OCI-LY7 (cell line): Measurements from ENCODE around the gene TPM4. TPM values are rescaled to one million over a fixed set of nuclear protein-coding genes. Genes with fewer than 3 reads are reported as not detected.

ENCODE experiments used
- BruUV-seq: library from RNA; stranded (reverse); fragments of 400-500 nt; replicated peaks from 2 replicates; lab custom pipeline; 2021; lab: Mats Ljungman, UMichigan
- CTCF ChIA-PET: fragments of 300-600 bp; sonication (Branson Sonifier 250); formaldehyde crosslinking; loops from one replicate; lab custom pipeline; 2022; ENCODE audit warnings: antibody characterized with exemption; ENCODE audit not compliant: unreplicated experiment; lab: Charles Lee
- POLR2A ChIA-PET: fragments of 300-600 bp; sonication (Branson Sonifier 250); formaldehyde crosslinking; loops from one replicate; lab custom pipeline; 2022; ENCODE audit warnings: antibody characterized with exemption; lab: Charles Lee
- DNase-seq: peaks from one replicate; pipeline ENCODE4 v3.0.0-alpha.2; 2015; ENCODE audit warnings: low spot score
- H2AFZ ChIP-seq: fragments of 200-600 bp; sonication (generic), shearing (Covaris generic); 2 replicates; pipeline ENCODE4 v1.6.1; 2014; ENCODE audit warnings: mild to moderate bottlenecking, antibody characterized with exemption, low read length, moderate library complexity
- H3K27ac ChIP-seq: fragments of 200-600 bp; sonication (generic); 2 replicates; pipeline ENCODE4 v1.5.1; 2014; ENCODE audit warnings: mixed run types, low read depth, mild to moderate bottlenecking, moderate library complexity, low read length, inconsistent platforms; ENCODE audit not compliant: poor library complexity, severe bottlenecking
- H3K36me3 ChIP-seq: fragments of 200-600 bp; sonication (generic); 2 replicates; pipeline ENCODE4 v1.6.1; 2014; ENCODE audit warnings: mild to moderate bottlenecking, antibody characterized with exemption, low read length, moderate library complexity, mixed read lengths; ENCODE audit not compliant: insufficient read depth
- H3K4me1 ChIP-seq: fragments of 200-600 bp; sonication (generic); 2 replicates; pipeline ENCODE4 v1.5.1; 2014; ENCODE audit warnings: mild to moderate bottlenecking, low read length; ENCODE audit not compliant: insufficient read depth, poor library complexity, severe bottlenecking
- H3K4me2 ChIP-seq: fragments of 200-600 bp; sonication (generic); 2 replicates; pipeline ENCODE4 v1.6.1; 2014; ENCODE audit warnings: mild to moderate bottlenecking, low read length
- H3K4me3 ChIP-seq: fragments of 200-600 bp; sonication (generic); 2 replicates; pipeline ENCODE4 v1.5.1; 2014; ENCODE audit warnings: mild to moderate bottlenecking, low read depth, low read length; ENCODE audit not compliant: poor library complexity, severe bottlenecking
- H3K79me2 ChIP-seq: fragments of 200-600 bp; sonication (generic); 2 replicates; pipeline ENCODE4 v1.6.1; 2016; ENCODE audit warnings: low read depth, mild to moderate bottlenecking, low read length, moderate library complexity, mixed read lengths; ENCODE audit not compliant: insufficient read depth
- H3K9me2 ChIP-seq: fragments of 200-600 bp; sonication (generic); 2 replicates; pipeline ENCODE4 v1.6.1; 2016; ENCODE audit warnings: mild to moderate bottlenecking, low read length, mixed read lengths; ENCODE audit not compliant: insufficient read depth
- H3K9me3 ChIP-seq: fragments of 200-600 bp; sonication (generic); 2 replicates; pipeline ENCODE4 v1.6.1; 2014; ENCODE audit warnings: mild to moderate bottlenecking, mixed run types, low read length, mixed read lengths
- H4K20me1 ChIP-seq: fragments of 200-600 bp; sonication (generic); 2 replicates; pipeline ENCODE4 v1.6.1; 2014; ENCODE audit warnings: mild to moderate bottlenecking, antibody characterized with exemption, low read length, moderate library complexity, mixed read lengths; ENCODE audit not compliant: insufficient read depth
- CTCF ChIP-seq: fragments of 200-600 bp; sonication (generic); conservative IDR thresholded peaks from 2 replicates; pipeline ENCODE4 v1.5.1; 2014; ENCODE audit warnings: mild to moderate bottlenecking, antibody characterized with exemption, low read length, moderate library complexity, mixed read lengths
- EZH2phosphoT487 ChIP-seq: fragments of 200-600 bp; sonication (generic); IDR thresholded peaks from 2 replicates; pipeline ENCODE4 v1.6.1; 2018; ENCODE audit warnings: low read depth, borderline replicate concordance, mild to moderate bottlenecking, mixed run types, antibody characterized with exemption, low read length, moderate library complexity, mixed read lengths
- intact Hi-C: fragments of 100-400 bp; cut with micrococcal nuclease; formaldehyde crosslinking; loops from one replicate; pipeline ENCODE4 v1.10.0; 2022; ENCODE audit not compliant: unreplicated experiment
- total RNA-seq, 2 experiments: library from RNA; depleted of rRNA in 1 of 2; stranded (reverse); fragments of >200 nt in 1 of 2; shearing (Covaris generic) in 1 of 2; gene quantifications; 2 replicates each; pipeline ENCODE4 v1.2.3, GENCODE V29; 2014 to 2022

The TPM4 gene
- total RNA-seq, 2 experiments from 2014 or later: 98.1 to 111 TPM

- Histone ChIP-seq H4K20me1 (no peaks in the 10 kb centered on the region), H3K4me3 (no peak overlapping the region), H3K27ac (no peak overlapping the region), H3K79me2 (no peaks in the 10 kb centered on the region), H3K4me2 (no peak overlapping the region), H3K9me3 (0 out of 2 replicates have a peak, but pooled peaks cover 9% of the 10 kb centered on the region), H2AFZ (no peak overlapping the region), H3K36me3 (no peaks in the 10 kb centered on the region), H3K9me2 (no peaks in the 10 kb centered on the region), H3K4me1 (no peaks in the 10 kb centered on the region)
- POLR2A ChIA-PET: no interaction called here
- BruUV-seq: no TSS peak
- CTCF ChIA-PET: no interaction called here
- DNase-seq: peak; percentile 59
- intact Hi-C loops: no loop called here
- TF ChIP-seq EZH2phosphoT487: no peak
- TF ChIP-seq CTCF: peak; percentile 52
Observed at GRCh38 chr19:16051254-16052025, 24.9 kb upstream of the TPM4 start.

GRCh38 chr19:16052353-16052752 is 23.9 kb upstream of the TPM4 start:
- TF ChIP-seq CTCF (no peak), EZH2phosphoT487 (no peak)
- POLR2A ChIA-PET: interaction anchor here (0.7 kb wide), 1 partner anchor 92 kb away, joined by 3 read pairs; no protein-coding TSS in a partner anchor

GRCh38 chr19:16057062-16057461 is 19.2 kb upstream of the TPM4 start:
- TF ChIP-seq CTCF (no peak), EZH2phosphoT487 (no peak)
- H3K4me2 ChIP-seq: no peak overlapping the region
- BruUV-seq: no TSS peak
- CTCF ChIA-PET: no interaction called here
- no peak overlapping the region for H2AFZ ChIP-seq
- no peak for DNase-seq
- no peak overlapping the region for H3K4me3 ChIP-seq
- peaks cover 13% of the 10 kb centered on the region; the same call in 1 of the 2 replicates for H3K9me3 ChIP-seq
- POLR2A ChIA-PET: no interaction called here
- H3K79me2 ChIP-seq: no peaks in the 10 kb centered on the region
- intact Hi-C loops: no loop called here
- H4K20me1 ChIP-seq: no peaks in the 10 kb centered on the region
- H3K9me2 ChIP-seq: no peaks in the 10 kb centered on the region
- no peaks in the 10 kb centered on the region for H3K36me3 ChIP-seq
- H3K27ac ChIP-seq: no peak overlapping the region
- H3K4me1 ChIP-seq: no peaks in the 10 kb centered on the region

More at GRCh38 chr19:16052353-16052752, 23.9 kb upstream of the TPM4 start:
- Histone ChIP-seq H3K9me3 (peaks cover 13% of the 10 kb centered on the region; the same call in 1 of the 2 replicates), H2AFZ (no peak overlapping the region), H3K36me3 (no peaks in the 10 kb centered on the region), H4K20me1 (no peaks in the 10 kb centered on the region), H3K79me2 (no peaks in the 10 kb centered on the region), H3K4me3 (no peak overlapping the region), H3K27ac (no peak overlapping the region), H3K9me2 (no peaks in the 10 kb centered on the region), H3K4me1 (no peaks in the 10 kb centered on the region), H3K4me2 (no peak overlapping the region)
- CTCF ChIA-PET: no interaction called here
- intact Hi-C loops: no loop called here
- no peak for DNase-seq
- BruUV-seq: no TSS peak
